ENCODE data around the gene CHST6. TPM values are rescaled to one million over a fixed set of nuclear protein-coding genes. Genes with fewer than 3 reads are reported as not detected.

CHST6 gene
- total and polyA plus RNA-seq, 9 of the 15 experiments (the other 6 are each of a cell fraction or from before 2014, with no cell fraction given): 0.01 to 0.05 (median 0.02) TPM; not detected in 6

DNA sequence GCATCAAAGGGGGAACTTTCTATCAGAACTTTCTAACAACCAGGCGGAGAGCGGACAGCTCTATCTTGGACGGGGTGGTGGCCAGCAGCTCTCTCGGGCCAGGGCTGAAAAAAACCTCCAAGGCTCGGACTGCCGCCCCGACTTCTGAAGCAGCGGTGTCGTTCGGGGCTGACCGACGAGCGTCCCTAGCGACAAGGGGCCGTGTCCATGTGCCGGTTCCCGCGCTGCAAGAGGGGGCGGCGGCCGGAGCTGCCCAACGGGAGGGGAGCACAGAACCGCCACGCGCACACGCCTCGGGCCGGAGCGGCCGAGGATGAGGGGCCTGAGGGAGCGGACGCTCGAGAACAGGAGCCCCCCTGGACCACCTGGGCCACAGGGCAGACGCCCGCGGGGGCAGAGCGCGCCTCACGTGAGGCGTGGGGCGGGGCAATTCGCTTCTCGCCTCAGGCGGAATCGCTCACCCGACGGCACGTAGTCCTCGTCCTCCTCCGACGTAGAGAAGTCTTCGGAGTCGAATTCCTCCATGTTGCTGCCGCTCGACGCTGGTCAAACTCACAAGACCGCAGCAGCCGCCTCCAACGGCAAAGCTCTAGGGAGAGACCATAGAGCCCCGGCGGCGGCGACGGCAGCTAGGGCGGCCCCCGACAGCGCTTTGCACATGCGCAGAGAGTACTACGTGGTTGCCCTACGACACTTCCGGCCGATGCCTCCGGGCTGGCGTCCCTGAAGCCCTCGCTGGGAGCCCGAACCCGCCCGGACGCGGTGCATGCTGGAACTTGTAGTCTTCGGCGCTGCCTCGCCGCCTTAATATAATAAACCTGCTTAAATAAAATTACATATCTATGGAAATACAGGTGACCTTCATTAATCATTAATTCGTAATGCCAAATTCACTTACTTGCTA lies 62.2 kb downstream of the CHST6 start, which contains the start of gene CFDP1 (continued):
- TF ChIP-seq ZBTB40 (IDR thresholded peaks at IDR 0.05) (peak; percentile 85), ZBTB40 (CRISPR knock-in tag; IDR thresholded peaks at IDR 0.05) (no peak), HIVEP1 (CRISPR knock-in tag; IDR thresholded peaks at IDR 0.05) (no peak), ZNF324 (CRISPR knock-in tag; IDR thresholded peaks at IDR 0.05) (no peak), YY1 (IDR thresholded peaks at IDR 0.05; ENCODE audit: borderline replicate concordance in 1 of 3, control insufficient read depth in 1 of 3, extremely low read depth in 1 of 3, insufficient read depth in 3 of 3, insufficient read length in 1 of 3, insufficient replicate concordance in 2 of 3, low read depth in 1 of 3, low read length in 2 of 3) (peak in 2 of 3 experiments; percentile 19 to 35), PTBP1 (IDR thresholded peaks at IDR 0.05; ENCODE audit: low read depth, low read length) (no peak), NFYB (IDR thresholded peaks at IDR 0.05; ENCODE audit: extremely low read depth, insufficient read length) (no peak), CHD2 (IDR thresholded peaks at IDR 0.05; ENCODE audit: low read depth, low read length) (no peak), CCAR2 (IDR thresholded peaks at IDR 0.05; ENCODE audit: low read depth, low read length) (no peak), ZFP36 (IDR thresholded peaks at IDR 0.05; ENCODE audit: low read depth, low read length, partially characterized antibody) (peak; percentile 92), NFE2 (IDR thresholded peaks at IDR 0.05; ENCODE audit: low read depth) (no peak)
- TF ChIP-seq, protein P1, sequence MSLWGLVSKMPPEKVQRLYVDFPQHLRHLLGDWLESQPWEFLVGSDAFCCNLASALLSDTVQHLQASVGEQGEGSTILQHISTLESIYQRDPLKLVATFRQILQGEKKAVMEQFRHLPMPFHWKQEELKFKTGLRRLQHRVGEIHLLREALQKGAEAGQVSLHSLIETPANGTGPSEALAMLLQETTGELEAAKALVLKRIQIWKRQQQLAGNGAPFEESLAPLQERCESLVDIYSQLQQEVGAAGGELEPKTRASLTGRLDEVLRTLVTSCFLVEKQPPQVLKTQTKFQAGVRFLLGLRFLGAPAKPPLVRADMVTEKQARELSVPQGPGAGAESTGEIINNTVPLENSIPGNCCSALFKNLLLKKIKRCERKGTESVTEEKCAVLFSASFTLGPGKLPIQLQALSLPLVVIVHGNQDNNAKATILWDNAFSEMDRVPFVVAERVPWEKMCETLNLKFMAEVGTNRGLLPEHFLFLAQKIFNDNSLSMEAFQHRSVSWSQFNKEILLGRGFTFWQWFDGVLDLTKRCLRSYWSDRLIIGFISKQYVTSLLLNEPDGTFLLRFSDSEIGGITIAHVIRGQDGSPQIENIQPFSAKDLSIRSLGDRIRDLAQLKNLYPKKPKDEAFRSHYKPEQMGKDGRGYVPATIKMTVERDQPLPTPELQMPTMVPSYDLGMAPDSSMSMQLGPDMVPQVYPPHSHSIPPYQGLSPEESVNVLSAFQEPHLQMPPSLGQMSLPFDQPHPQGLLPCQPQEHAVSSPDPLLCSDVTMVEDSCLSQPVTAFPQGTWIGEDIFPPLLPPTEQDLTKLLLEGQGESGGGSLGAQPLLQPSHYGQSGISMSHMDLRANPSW (CRISPR knock-in tag; IDR thresholded peaks at IDR 0.05): no peak; the same call in 1 of the 2 replicates
- TF ChIP-seq, protein P2, sequence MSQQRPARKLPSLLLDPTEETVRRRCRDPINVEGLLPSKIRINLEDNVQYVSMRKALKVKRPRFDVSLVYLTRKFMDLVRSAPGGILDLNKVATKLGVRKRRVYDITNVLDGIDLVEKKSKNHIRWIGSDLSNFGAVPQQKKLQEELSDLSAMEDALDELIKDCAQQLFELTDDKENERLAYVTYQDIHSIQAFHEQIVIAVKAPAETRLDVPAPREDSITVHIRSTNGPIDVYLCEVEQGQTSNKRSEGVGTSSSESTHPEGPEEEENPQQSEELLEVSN (IDR thresholded peaks at IDR 0.05; ENCODE audit: borderline replicate concordance in 1 of 2, extremely low read depth in 1 of 2, insufficient read depth in 1 of 2, insufficient read length in 1 of 2, low read depth in 1 of 2, low read length in 1 of 2, poor library complexity in 1 of 2, severe bottlenecking in 1 of 2): peak; percentile 99 to 100

Data from K562 (cell line).